ENCODE measurements around the gene PDE3B.
"Not testable (repeated sequence)": the region's sequence is repeated elsewhere in the genome, so short reads cannot be mapped to it uniquely, and the experiment has no call there.

Gene PDE3B

DNA sequence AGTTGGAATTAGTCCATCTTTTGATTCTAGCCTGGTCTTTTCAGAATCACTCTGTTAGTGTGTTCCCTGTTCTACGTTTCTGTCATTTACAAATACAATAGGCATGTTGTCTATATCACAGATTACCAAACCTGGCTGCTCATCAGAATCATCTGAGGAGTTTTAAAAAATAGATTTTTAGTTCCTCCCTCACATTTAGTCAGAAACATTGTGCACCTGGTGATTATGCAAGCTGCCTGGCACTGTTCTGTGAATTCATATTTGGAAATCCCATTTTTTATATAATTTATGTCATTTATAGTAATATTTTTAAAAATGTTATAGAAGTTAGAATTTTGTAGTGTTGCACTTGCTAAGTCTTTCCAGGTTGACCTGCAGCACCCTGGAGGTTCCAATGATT is 107.3 kb downstream of the PDE3B start:
- no peak for DNase-seq

DNA sequence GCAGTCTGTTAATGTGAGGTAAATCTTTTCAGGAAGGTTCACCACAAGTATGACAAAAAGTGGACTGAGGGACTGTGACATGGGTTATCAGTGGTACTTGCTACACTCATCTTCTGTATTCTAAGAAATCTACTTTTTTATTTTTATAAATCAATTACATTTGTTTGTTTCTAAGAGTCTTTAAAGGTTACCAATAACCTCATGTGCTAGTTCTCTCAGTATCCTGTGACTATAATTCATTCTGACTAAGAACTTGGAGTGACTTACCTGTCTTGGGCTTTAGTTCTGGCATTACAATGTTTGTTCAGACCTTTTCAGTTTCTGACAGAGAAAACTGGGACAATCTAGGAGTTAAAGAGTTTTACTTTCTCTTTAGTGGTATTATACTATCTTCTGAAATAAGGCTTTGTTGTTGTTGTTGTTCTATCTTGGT is 108.4 kb downstream of the PDE3B start:
- no peak for DNase-seq

DNA sequence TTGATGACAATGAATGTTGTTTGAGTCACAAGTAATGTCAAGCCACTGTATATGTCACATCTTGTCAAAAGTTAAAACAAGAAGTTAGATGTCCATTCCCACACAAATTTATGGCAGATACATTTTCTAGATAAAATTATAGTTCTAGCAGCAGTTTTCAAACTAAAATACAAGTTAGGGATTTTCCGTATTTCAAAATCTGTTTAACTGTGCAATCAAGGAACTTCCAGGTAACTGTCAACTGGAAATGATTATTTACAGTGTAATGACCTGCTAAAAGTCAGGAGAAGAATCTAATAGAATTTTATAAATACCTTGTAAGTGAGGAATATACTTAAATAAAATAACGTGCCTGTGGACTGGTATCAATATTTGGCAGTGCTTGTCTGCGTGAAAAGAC is 111.5 kb downstream of the PDE3B start:
- DNase-seq = no peak

DNA sequence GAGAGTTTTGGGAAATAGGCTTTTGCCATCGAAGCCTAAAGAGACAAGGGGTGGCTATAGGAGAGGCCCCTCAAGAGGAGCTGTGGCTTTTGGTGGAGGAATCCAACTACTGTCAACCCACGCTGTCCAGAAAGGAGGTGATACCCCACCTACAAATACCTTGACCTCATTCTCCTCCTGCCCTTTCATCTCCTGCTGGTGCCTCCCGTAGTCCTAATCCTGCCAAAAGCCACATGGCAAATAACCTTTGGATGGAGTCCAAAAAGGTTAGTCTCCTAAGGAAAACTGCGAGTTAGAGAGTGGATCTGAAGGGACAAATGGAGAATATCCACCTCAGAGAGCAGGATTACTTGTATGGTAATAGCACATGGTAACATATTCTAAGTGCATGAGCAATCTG is 112.7 kb downstream of the PDE3B start:
- no peak for DNase-seq

DNA sequence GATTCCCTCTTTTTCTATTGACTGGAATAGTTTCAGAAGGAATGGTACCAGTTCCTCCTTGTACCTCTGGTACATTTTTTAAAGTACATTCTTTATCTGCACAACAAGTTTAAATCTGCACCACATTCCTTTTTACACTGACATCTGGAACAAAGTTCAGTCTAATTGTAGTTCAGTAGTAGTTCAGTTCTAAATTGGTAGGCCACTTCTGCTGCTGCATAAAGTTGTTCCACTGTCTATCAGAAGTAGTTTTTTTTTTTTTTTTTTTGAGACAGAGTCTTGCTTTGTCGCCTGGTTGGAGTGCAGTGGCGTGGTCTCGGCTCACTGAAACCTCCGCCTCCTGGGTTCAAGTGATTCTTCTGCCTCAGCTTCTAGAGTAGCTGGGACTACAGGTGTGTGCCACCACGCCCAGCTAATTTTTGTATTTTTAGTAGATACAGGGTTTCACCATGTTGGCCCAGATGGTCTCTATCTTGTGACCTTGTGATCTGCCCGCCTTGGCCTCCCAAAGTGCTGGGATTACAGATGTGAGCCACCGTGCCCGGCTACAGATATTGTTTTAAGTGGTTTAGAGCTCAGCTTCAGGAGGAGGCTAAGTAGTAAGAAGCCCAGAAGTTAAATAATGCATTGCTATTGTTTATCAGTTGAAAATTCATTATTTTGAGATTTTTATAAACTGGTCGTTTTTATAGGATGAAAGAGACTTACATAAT is 115.9 kb downstream of the PDE3B start:
- DNase-seq = peak; percentile 23

DNA sequence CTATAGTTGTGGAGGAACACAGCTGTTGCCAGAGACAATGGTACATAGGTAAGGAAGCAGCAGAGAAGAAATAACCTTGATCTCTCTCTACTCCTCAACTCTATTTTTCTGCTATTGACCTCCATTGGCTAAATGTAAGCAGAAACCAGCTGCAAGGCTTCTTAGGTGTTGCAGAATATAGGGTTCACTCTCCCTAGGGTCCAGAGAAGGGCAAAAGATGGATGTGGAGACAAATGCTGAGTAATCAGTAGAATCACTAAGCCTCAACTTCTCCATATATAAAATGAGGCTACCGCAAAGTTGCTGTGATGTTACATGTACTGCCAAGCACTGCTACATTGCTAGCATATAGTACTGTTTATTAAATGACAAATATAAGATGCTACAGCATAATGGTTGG is 120.6 kb downstream of the PDE3B start:
- no peak for DNase-seq

DNA sequence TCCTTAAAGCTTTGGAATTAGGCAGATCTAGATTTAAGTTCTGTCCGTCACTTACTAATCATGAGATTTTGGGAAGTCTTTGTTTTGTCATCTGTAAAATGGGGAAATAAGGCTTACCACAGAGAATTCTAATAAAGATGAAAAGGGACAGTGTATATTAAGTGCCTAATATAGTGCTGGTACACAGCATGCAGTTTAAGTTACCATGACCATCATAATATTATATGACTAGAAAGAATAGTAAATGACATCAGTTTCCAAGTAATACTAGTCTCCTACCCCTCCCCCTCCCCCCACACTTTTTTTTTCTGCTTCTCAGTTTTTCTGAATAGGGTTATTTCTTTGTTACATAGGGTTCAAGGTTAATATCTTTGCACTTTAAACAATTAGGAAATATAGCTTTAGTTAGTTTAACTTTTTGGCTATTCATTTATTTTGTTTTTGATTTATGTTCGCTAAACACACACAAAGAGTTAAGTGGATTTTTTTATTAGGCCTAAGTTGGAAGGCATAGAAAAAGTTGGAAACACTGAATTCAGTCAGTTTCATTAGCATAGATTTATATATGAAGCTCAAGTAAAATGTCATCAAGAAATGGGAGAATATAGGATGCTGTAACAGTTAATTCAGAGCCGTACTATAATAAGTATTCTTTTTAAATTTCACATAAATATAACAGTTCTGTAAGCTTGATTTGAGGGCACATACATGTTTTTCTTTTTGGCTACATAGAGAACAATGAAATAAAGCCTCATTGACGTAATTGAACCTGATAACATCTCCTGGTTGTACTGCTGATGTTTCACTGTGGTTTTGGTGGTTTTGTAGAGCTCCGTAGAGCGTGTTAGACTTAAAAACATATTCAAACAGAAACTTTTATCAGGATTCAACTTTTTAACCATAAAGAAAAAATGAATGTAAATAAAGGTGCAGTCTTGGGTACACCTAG is 121.2 kb downstream of the PDE3B start:
- peak; percentile 58 for DNase-seq

DNA sequence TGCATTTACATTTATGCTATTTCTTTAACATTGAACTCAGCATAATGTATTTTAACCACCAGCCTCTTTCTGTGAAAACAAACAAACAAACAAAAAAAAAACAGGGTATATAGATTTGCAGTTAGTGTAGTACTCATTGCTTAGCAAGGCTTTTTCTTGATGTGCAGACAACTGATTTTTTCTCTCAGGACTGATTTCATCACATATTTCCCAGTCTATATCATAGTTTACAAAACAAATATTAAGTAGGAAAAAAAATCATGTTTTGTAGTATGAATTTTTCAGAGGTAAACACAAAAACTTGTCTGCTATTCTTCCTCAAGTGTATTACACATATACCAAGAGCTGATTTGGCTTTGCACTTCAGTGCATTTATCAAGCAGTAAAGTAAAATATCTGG is 123.0 kb downstream of the PDE3B start:
- DNase-seq = no peak

DNA sequence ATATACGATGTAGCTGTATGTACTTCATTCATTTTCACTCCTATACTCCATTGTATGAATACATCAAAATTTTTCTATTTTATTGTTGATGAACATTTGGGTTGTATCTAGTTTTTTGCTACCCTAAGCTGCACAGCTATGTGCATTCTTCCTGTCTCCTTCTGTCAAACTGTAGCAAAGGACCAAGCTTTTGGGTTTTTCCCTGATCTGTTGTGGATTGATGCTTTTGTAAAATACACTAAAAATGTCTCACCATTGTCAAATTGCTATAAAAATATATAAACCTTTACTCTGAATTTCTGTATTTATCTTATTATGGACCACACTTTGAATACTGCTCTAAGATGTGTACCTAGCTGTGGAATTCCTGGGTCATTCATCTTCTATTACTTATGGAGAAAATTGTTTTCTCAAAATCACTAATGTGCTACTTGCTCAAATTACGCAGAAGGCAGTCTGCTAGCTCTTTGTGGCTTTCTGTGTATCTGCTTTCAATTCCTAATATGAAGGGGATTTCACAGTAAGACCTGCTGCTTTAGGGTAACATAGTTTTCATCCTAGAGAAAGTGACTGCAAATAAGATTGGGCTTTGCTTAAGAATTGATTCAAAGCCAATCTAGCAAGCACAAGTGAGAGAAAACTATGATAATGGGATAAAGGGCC is 125.1 kb downstream of the PDE3B start:
- DNase-seq = no peak

DNA sequence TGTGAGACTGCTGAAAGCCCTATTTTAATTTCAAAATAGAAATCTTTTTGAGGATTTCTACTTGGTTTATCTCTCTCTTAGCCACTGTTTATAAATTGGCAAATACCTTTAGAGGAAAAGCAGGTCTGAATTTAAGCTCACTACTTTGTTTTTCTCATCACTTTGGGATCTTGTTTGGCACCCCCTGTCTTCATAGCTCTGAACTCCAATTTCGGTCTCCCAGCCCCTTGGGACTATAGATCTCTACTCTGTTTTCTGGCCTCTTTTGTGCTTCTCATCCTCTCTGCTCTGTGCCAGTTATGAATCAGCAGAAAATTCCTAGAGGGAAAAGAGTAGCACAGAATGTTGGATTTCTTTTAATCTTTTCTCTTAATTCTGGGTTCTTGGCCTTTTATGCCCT is 130.2 kb downstream of the PDE3B start:
- no peak for DNase-seq

DNA sequence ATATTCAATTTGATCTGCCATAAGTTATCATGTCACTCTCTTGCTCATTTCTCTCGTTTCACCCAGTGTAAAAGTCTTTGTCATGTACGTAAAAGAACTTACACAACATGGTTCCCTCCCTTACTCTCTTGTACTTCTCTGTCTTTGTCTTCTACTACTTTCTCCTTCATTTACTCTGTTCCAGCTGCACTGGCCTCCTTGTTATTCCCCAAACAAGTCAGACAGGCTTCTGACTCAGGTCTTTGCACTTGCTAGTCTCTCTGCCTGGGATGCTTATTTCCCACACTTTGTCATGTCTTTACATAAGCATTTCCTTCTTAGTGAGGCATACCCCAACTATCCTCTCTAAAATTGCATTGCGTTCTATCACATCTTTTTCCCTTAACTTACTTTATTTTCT is 131.1 kb downstream of the PDE3B start:
- DNase-seq = no peak

DNA sequence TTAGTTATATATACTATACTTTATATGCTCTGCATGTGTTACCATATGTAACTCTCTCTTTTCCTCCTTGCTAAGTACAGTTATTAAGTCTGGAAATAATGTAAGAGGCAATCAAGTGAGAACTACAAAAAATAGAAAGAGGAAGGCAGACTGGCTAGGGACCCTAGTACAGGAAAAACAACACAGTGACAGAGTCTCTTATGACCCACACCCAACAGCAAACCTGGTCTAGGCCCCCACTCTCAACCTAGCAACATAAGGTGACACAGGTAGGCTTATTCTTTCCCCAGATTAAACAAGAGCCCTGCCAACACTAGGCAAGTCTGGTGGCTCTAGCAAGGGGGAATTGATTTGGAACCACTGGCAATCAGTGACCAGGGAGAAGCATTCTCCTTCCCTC is 132.3 kb downstream of the PDE3B start:
- DNase-seq = no peak

DNA sequence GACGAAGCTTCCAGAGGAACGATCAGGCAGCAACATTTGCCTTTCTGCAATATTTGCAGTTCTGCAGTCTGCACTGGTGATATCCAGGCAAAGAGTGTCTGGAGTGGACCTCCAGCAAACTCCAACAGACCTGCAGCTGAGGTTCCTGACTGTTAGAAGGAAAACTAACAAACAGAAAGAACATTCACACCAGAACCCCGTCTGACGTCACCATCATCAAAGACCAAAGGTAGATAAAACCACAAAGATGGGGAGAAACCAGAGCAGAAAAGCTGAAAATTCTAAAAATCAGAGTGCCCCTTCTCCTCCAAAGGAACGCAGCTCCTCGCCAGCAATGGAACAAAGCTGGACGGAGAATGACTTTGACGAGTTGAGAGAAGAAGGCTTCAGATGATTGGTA is 134.9 kb downstream of the PDE3B start:
- not testable (repeated sequence) for DNase-seq

DNA sequence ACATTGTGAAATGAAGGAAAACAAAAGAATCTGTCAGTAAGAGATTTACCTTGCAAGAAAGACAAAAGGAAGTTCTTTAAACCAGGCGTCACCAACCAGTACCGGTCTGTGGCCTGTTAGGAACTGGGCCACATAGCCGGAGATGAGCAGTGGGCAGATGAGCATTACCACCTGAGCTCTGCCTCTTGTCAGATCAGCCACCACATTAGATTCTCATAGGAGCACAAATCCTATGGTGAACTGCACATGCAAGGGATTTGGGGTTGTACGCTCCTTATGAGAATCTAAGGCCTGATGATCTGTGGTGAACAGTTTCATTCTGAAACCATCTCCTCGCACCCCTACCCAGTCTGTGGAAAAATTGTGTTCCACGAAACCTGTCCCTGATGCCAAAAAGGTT is 140.2 kb downstream of the PDE3B start:
- DNase-seq = no peak

DNA sequence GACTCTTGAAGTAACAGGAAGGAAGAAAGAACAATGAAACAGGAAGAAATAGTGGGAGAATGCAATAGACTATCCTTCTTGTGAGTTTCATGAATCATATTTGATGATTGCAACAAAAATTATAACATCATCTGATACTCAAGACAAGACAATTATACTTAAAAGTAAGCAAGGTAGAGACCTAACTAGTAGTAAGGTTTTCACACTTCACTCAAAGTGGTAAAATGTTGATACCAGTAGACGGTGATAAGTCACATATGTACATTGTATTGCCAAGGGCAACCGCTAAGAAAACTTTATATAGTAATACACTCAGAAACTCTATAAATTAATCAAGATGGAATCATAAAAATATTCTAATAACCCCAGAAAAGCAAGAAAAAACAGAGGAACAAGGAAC is 140.6 kb downstream of the PDE3B start:
- DNase-seq = no peak

DNA sequence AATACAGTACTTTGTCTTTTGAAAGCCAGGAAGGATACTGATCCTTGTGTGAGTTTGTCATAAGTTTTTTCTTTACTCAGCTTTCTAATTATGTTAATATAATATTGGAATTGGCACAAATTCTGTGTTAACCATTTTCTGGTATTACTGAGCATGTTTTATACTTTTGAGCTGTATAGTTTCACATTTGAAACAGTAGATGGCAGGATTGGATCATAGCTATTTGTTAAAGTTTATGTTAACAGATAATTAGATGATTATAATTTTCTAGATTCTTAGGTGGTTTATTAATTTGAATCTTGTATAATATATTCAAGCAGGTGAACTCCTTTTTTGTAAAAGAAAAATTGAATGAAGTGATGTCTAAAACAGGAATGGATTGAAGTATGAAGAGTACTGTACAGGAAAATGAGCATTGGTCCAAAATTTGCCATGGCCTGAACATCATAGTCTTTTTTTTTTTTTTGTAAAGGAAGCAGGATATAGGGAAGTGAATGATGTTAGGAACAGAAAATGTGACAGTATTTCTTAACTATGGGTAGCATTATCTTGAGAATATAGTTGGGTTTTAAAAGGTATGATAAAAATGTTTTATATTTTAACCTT is 146.4 kb downstream of the PDE3B start:
- DNase-seq = no peak

DNA sequence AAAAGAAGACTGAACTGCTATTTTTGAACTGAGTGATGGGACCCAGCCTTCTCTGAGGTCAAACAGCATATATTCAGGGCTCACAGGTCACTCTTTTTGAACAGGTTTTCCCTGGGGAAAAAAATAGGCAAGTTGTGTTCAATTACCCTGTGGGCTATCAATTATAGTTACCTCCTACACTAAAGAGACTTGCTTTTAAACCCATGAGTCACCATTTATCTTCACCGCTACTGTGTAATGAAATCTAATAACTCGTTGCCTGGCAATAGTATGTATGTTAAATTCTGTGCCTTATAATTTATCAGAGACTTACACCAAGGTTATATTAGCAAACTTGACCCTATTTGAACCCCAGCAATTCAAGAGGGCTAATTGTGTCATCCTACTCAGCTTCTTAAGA is 149.9 kb downstream of the PDE3B start:
- DNase-seq = no peak

DNA sequence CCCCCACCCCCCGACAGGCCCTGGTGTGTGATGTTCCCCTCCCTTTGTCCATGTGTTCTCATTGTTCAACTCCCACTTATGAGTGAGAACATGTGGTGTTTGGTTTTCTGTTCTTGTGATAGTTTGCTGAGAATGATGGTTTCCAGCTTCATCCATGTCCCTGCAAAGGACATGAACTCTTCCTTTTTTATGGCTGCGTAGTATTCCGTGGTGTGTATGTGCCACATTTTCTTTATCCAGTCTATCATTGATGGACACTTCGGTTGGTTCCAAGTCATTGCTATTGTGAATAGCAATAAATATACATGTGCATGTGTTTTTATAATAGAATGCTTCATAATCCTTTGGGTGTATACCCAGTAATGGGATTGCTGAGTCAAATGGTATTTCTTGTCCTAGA is 152.4 kb downstream of the PDE3B start:
- not testable (repeated sequence) for DNase-seq

DNA sequence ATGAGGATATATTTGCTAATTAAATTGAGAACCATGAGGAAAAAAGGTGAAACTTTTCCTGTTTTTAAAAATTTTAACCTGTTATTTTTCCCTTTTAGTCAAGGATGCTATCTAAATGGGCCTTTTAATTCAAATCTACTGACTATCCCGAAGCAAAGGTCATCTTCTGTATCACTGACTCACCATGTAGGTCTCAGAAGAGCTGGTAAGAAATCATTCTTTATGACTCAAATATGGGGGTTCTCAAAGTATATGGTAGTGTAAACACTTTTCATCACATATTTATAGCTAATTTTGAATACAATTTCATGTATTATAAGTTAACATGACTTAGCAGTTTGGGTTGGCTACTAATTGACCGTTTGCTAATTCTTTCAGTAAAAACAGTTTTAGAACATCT is 160.2 kb downstream of the PDE3B start:
- no peak for DNase-seq

DNA sequence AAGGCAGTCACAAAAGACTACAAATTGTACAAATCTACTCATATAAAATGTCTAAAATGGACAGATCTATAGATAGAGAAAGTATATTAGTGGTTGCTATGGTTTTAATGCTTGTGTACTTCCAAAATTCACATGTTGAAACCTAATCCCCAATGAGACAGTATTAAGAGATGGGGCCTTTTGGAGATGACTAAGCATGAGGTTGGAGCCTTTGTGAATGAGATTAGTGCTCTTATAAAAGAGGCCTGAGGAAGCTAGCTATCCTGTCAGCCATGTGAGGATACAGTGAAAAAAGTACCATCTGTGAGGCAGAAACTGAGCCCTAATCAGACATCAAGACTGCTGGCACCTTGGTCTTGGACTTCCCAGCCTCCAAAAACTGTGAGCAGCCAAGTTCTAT is 165.9 kb downstream of the PDE3B start:
- DNase-seq = no peak

DNA sequence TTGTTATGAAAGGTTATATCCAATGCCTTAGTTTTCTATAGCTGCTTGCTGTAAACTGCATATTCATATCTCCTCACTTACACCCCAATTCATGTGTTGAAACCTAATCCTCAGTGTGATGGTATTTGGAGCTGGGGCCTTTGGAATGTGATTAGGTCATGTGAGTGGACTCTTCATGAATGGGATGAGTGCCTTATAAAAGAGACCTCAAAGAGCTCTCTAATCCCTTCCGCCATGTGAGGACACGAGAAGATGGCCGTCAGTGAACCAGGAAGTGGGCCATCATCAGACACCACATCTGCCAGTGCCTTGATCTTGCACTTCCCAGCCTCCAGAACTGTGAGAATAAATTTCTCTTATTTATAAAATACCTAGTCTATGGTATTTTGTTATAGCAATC is 169.2 kb downstream of the PDE3B start:
- DNase-seq = no peak

DNA sequence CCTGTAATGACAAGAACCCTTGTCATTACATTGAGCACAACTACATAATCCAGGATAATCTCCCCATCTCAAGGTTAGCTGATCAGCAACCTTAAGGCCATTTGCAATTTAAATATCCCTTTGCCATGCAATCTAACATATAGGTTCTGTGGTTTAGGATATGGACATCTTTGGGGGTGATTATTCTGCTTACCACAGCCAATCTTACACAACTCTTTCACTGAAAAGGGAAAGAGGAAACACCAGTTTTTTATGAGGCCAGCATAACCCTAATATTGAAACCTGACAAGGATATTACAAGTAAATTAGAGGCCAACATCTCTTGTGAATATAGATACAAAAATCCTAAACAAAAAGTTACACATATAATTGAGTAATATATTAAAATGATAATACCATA is 169.9 kb downstream of the PDE3B start:
- DNase-seq = no peak

DNA sequence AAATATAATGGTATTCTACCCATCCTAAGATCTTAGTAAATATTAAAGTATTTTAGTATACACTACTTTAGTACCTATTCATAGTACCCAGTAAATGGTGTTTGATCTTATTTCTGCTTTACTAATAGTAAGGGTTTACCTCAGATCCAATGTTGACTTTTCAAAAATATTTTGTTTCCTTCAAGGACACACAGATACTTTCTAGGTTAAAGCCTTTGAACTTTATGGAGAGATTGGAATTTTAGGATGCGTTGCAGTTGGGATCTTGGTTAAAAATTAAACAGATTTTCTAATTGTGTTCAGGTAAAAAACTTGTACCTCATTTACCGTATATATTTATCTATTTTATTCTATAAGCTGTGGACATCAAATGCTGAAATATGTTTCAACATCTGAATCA is 175.2 kb downstream of the PDE3B start:
- no peak for DNase-seq
